ENCODE data around the gene GNAQ.

The GNAQ gene

DNA sequence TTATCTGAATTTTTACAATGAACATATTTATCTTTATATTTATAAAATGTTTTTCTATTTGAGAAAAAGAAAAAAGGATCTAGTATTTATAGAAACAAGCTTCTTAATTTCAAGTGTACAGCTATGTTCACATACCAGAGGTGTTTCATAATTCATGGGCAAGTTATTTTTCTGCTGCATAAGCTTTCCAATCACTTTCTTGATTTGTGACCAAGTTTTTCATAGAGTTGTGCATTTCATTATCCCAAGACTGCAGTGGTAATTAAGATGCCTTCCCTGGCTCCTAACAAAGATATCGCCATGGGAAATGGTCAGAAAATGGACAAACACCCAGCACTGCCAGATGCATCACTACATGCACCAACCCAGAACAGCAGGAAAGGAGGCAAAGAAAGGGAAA, 124.6 kb downstream of the GNAQ start:
- Histone ChIP-seq H3K9ac (ENCODE audit: low read length in 2 of 2) (no peak overlapping the region), H3K9me3 (ENCODE audit: control insufficient read depth in 2 of 2, low read length in 2 of 2) (no peaks in the 10 kb centered on the region), H3K27me3 (ENCODE audit: control insufficient read depth in 1 of 2, insufficient read depth in 2 of 2, low read length in 2 of 2) (no peaks in the 10 kb centered on the region), H3K36me3 (ENCODE audit: control insufficient read depth in 2 of 2, insufficient read depth in 2 of 2, low read length in 2 of 2) (peaks cover 2 to 3% of the 10 kb centered on the region in 2 donors), H3K27ac (ENCODE audit: low read length) (no peak overlapping the region), H3K4me3 (ENCODE audit: low read length in 2 of 2) (no peak overlapping the region), H3K4me1 (ENCODE audit: control insufficient read depth, insufficient read depth, low read length) (no peaks in the 10 kb centered on the region)

GRCh38 chr9:77903666-77904285, 127.8 kb downstream of the GNAQ start:
- no peak overlapping the region for H3K4me3 ChIP-seq (ENCODE audit: low read length in 2 of 2)
- H3K9ac ChIP-seq (ENCODE audit: low read length in 2 of 2): no peak overlapping the region
- H3K4me1 ChIP-seq (ENCODE audit: control insufficient read depth, insufficient read depth, low read length): no peaks in the 10 kb centered on the region
- no peak overlapping the region for H3K27ac ChIP-seq (ENCODE audit: low read length)
- no peaks in the 10 kb centered on the region for H3K9me3 ChIP-seq (ENCODE audit: control insufficient read depth in 2 of 2, low read length in 2 of 2)
- no peaks in the 10 kb centered on the region for H3K27me3 ChIP-seq (ENCODE audit: control insufficient read depth in 1 of 2, insufficient read depth in 2 of 2, low read length in 2 of 2)
- peaks cover 2 to 3% of the 10 kb centered on the region in 2 donors for H3K36me3 ChIP-seq (ENCODE audit: control insufficient read depth in 2 of 2, insufficient read depth in 2 of 2, low read length in 2 of 2)

- peaks cover 4% of the 10 kb centered on the region for H3K4me1 ChIP-seq (ENCODE audit: control insufficient read depth, insufficient read depth, low read length)
- H3K9ac ChIP-seq (ENCODE audit: low read length in 2 of 2): no peak overlapping the region
- no peaks in the 10 kb centered on the region for H3K27me3 ChIP-seq (ENCODE audit: control insufficient read depth in 1 of 2, insufficient read depth in 2 of 2, low read length in 2 of 2)
- no peaks in the 10 kb centered on the region for H3K9me3 ChIP-seq (ENCODE audit: control insufficient read depth in 2 of 2, low read length in 2 of 2)
- H3K36me3 ChIP-seq (ENCODE audit: control insufficient read depth in 2 of 2, insufficient read depth in 2 of 2, low read length in 2 of 2): peaks cover 0 to 2% of the 10 kb centered on the region in 2 donors
- no peak overlapping the region for H3K4me3 ChIP-seq (ENCODE audit: low read length in 2 of 2)
- no peak overlapping the region for H3K27ac ChIP-seq (ENCODE audit: low read length)
Observed at GRCh38 chr9:77901771-77902170, 129.8 kb downstream of the GNAQ start.

- Histone ChIP-seq H3K36me3 (ENCODE audit: control insufficient read depth in 2 of 2, insufficient read depth in 2 of 2, low read length in 2 of 2) (peaks cover 0 to 2% of the 10 kb centered on the region in 2 donors), H3K27ac (ENCODE audit: low read length) (no peak overlapping the region), H3K27me3 (ENCODE audit: control insufficient read depth in 1 of 2, insufficient read depth in 2 of 2, low read length in 2 of 2) (no peaks in the 10 kb centered on the region), H3K4me3 (ENCODE audit: low read length in 2 of 2) (no peak overlapping the region), H3K9ac (ENCODE audit: low read length in 2 of 2) (no peak overlapping the region), H3K4me1 (ENCODE audit: control insufficient read depth, insufficient read depth, low read length) (peaks cover 4% of the 10 kb centered on the region), H3K9me3 (ENCODE audit: control insufficient read depth in 2 of 2, low read length in 2 of 2) (no peaks in the 10 kb centered on the region)
Observed at GRCh38 chr9:77901018-77901417, 130.6 kb downstream of the GNAQ start.

- H3K9ac ChIP-seq (ENCODE audit: low read length in 2 of 2): no peak overlapping the region
- H3K27ac ChIP-seq (ENCODE audit: low read length): no peak overlapping the region
- H3K9me3 ChIP-seq (ENCODE audit: control insufficient read depth in 2 of 2, low read length in 2 of 2): no peaks in the 10 kb centered on the region
- no peaks in the 10 kb centered on the region for H3K27me3 ChIP-seq (ENCODE audit: control insufficient read depth in 1 of 2, insufficient read depth in 2 of 2, low read length in 2 of 2)
- peaks cover 4% of the 10 kb centered on the region for H3K4me1 ChIP-seq (ENCODE audit: control insufficient read depth, insufficient read depth, low read length)
- H3K36me3 ChIP-seq (ENCODE audit: control insufficient read depth in 2 of 2, insufficient read depth in 2 of 2, low read length in 2 of 2): peaks cover 0 to 6% of the 10 kb centered on the region in 2 donors
- H3K4me3 ChIP-seq (ENCODE audit: low read length in 2 of 2): no peak overlapping the region
Observed at GRCh38 chr9:77899679-77900354, 131.8 kb downstream of the GNAQ start.

DNA sequence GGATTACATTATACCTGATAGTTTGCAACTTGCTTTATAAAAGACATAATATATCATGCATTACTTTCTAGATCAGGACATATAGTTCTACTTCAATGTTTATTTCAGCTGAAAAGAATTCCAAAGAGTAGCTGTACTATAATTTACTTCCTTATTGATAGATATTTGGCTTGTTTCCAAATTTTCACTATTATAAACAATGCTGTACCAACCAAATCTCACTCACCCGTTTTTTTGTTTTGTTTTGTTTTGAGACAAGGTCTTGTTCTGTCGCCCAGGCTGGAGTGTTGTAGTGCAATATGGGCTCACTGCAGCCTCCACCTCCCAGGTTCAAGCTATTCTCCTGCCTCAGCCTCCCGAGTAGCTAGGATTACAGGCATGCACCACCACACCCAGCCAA, 132.7 kb downstream of the GNAQ start:
- H3K9me3 ChIP-seq (ENCODE audit: control insufficient read depth in 2 of 2, low read length in 2 of 2): no peaks in the 10 kb centered on the region
- no peak overlapping the region for H3K27ac ChIP-seq (ENCODE audit: low read length)
- peaks cover 0 to 6% of the 10 kb centered on the region in 2 donors for H3K36me3 ChIP-seq (ENCODE audit: control insufficient read depth in 2 of 2, insufficient read depth in 2 of 2, low read length in 2 of 2)
- no peak overlapping the region for H3K9ac ChIP-seq (ENCODE audit: low read length in 2 of 2)
- H3K4me3 ChIP-seq (ENCODE audit: low read length in 2 of 2): no peak overlapping the region
- H3K4me1 ChIP-seq (ENCODE audit: control insufficient read depth, insufficient read depth, low read length): peaks cover 4% of the 10 kb centered on the region
- no peaks in the 10 kb centered on the region for H3K27me3 ChIP-seq (ENCODE audit: control insufficient read depth in 1 of 2, insufficient read depth in 2 of 2, low read length in 2 of 2)

GRCh38 chr9:77896938-77897667, 134.5 kb downstream of the GNAQ start:
- H3K4me3 ChIP-seq (ENCODE audit: low read length in 2 of 2): no peak overlapping the region
- H3K9ac ChIP-seq (ENCODE audit: low read length in 2 of 2): no peak overlapping the region
- no peaks in the 10 kb centered on the region for H3K9me3 ChIP-seq (ENCODE audit: control insufficient read depth in 2 of 2, low read length in 2 of 2)
- H3K4me1 ChIP-seq (ENCODE audit: control insufficient read depth, insufficient read depth, low read length): peaks cover 4% of the 10 kb centered on the region
- H3K36me3 ChIP-seq (ENCODE audit: control insufficient read depth in 2 of 2, insufficient read depth in 2 of 2, low read length in 2 of 2): peaks cover 0 to 3% of the 10 kb centered on the region in 2 donors
- H3K27ac ChIP-seq (ENCODE audit: low read length): no peak overlapping the region
- H3K27me3 ChIP-seq (ENCODE audit: control insufficient read depth in 1 of 2, insufficient read depth in 2 of 2, low read length in 2 of 2): no peaks in the 10 kb centered on the region

DNA sequence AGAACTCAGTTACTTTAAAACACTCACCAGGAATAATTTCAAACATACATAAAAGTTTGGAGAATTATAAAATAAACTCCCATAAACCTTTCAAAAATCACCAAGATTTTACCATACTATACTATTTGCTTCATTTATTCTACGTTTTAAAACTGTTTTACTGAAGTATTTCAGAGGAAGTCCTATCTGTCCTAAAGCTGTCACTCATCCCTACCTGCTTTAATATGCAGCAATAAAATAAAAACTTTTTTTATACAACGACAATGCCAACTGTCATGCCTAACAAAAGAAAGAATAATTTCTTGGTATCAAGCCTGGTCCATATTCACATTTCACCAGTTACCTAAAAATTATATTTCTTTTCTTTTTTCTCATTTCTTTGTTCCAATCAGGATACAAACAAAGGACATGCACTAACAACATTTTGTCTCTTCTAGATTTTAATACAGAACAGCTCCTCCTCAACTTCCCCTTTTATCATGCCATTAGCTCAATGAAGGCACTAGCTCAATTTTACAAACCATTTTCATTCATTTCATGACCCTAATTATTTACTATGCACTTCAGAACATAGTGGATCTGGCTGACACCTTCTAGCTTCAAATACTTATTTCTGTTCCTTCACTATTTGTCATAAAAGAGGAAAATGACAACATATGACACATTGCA, 135.2 kb downstream of the GNAQ start:
- no peak overlapping the region for H3K4me3 ChIP-seq (ENCODE audit: low read length in 2 of 2)
- no peak overlapping the region for H3K27ac ChIP-seq (ENCODE audit: low read length)
- H3K9ac ChIP-seq (ENCODE audit: low read length in 2 of 2): no peak overlapping the region
- H3K9me3 ChIP-seq (ENCODE audit: control insufficient read depth in 2 of 2, low read length in 2 of 2): no peaks in the 10 kb centered on the region
- peaks cover 4% of the 10 kb centered on the region for H3K4me1 ChIP-seq (ENCODE audit: control insufficient read depth, insufficient read depth, low read length)
- no peaks in the 10 kb centered on the region for H3K27me3 ChIP-seq (ENCODE audit: control insufficient read depth in 1 of 2, insufficient read depth in 2 of 2, low read length in 2 of 2)
- peaks cover 0 to 3% of the 10 kb centered on the region in 2 donors for H3K36me3 ChIP-seq (ENCODE audit: control insufficient read depth in 2 of 2, insufficient read depth in 2 of 2, low read length in 2 of 2)

- Histone ChIP-seq H3K36me3 (ENCODE audit: control insufficient read depth in 2 of 2, insufficient read depth in 2 of 2, low read length in 2 of 2) (peaks cover 0 to 3% of the 10 kb centered on the region in 2 donors), H3K9ac (ENCODE audit: low read length in 2 of 2) (no peak overlapping the region), H3K4me1 (ENCODE audit: control insufficient read depth, insufficient read depth, low read length) (peaks cover 4% of the 10 kb centered on the region), H3K27me3 (ENCODE audit: control insufficient read depth in 1 of 2, insufficient read depth in 2 of 2, low read length in 2 of 2) (no peaks in the 10 kb centered on the region), H3K9me3 (ENCODE audit: control insufficient read depth in 2 of 2, low read length in 2 of 2) (no peaks in the 10 kb centered on the region), H3K27ac (ENCODE audit: low read length) (no peak overlapping the region), H3K4me3 (ENCODE audit: low read length in 2 of 2) (no peak overlapping the region)
Observed at GRCh38 chr9:77893706-77894105, 137.9 kb downstream of the GNAQ start.

DNA sequence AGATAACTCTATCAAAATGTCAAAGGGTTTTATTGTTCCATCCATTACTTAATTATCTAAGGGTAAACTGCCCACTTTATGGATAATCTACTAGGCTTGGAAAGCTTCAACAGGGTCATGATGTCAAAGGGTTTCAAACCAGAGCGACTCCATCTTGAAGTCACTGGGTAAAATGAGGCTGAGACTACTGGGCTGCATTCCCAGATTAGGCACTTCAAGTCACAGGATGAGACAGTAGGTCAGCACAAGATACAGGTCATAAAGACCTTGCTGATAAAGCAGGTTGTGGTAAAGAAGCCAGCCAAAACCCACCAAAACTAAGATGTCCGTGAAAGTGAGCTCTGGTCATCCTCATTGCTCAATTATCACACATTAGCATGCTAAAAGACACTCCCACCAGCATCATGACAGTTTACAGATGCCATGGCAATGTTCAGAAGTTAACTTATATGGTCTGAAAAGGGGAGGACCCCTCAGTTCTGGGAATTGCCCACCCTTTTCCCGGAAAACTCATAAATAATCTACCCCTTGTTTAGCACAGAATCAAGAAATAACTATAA, 138.6 kb downstream of the GNAQ start:
- Histone ChIP-seq H3K9me3 (ENCODE audit: control insufficient read depth in 2 of 2, low read length in 2 of 2) (no peaks in the 10 kb centered on the region), H3K4me1 (ENCODE audit: control insufficient read depth, insufficient read depth, low read length) (peaks cover 4% of the 10 kb centered on the region), H3K27me3 (ENCODE audit: control insufficient read depth in 1 of 2, insufficient read depth in 2 of 2, low read length in 2 of 2) (no peaks in the 10 kb centered on the region), H3K9ac (ENCODE audit: low read length in 2 of 2) (no peak overlapping the region), H3K36me3 (ENCODE audit: control insufficient read depth in 2 of 2, insufficient read depth in 2 of 2, low read length in 2 of 2) (peaks cover 0 to 3% of the 10 kb centered on the region in 2 donors), H3K27ac (ENCODE audit: low read length) (no peak overlapping the region), H3K4me3 (ENCODE audit: low read length in 2 of 2) (no peak overlapping the region)
